SK-N-MC (cell line): Measurements from ENCODE around the gene KCNG1.

Source experiments
- DNase-seq: peaks from one replicate; pipeline ENCODE4 v3.0.0-alpha.2; 2011; ENCODE audit warnings: low read depth, low spot score
- H3K27ac ChIP-seq: fragments of 200-600 bp; sonication (generic); 2 replicates; pipeline ENCODE4 v1.5.1; 2016; ENCODE audit warnings: mixed run types
- H3K36me3 ChIP-seq: fragments of 200-600 bp; sonication (generic); 2 replicates; pipeline ENCODE4 v1.6.1; 2017; ENCODE audit warnings: antibody characterized with exemption, low read length, mixed read lengths; ENCODE audit not compliant: insufficient read depth
- H3K4me3 ChIP-seq: fragments of 200-600 bp; sonication (generic); 2 replicates; pipeline ENCODE4 v1.5.1; 2016
- H3K9ac ChIP-seq: fragments of 200-600 bp; sonication (generic); 2 replicates; pipeline ENCODE4 v1.8.0; 2017; ENCODE audit warnings: mixed run types, mixed read lengths; ENCODE audit not compliant: insufficient read length
- H3K9me3 ChIP-seq: fragments of 200-600 bp; sonication (generic); 2 replicates; pipeline ENCODE4 v1.6.1; 2017; ENCODE audit warnings: low read depth, mild to moderate bottlenecking, antibody characterized with exemption, low read length, moderate library complexity, mixed read lengths
- EZH2 ChIP-seq: fragments of 200-600 bp; sonication (generic); IDR thresholded peaks from one replicate; pipeline ENCODE4 v1.6.1; 2017; ENCODE audit warnings: antibody characterized with exemption
- FOXP2 ChIP-seq: optimal IDR thresholded peaks from 2 replicates; pipeline ENCODE3; 2011; ENCODE audit warnings: mild to moderate bottlenecking, moderate library complexity; ENCODE audit not compliant: insufficient read depth; ENCODE audit errors: extremely low read length, control extremely low read depth
- POLR2AphosphoS5 ChIP-seq: IDR thresholded peaks from 2 replicates; pipeline ENCODE4 v1.6.1; 2012; ENCODE audit warnings: mild to moderate bottlenecking, low read depth, low read length, borderline replicate concordance

The KCNG1 gene

GRCh38 chr20:51010932-51011331, 12.0 kb downstream of the KCNG1 start:
- Histone ChIP-seq H3K9me3 (no peaks in the 10 kb centered on the region), H3K9ac (no peak overlapping the region), H3K36me3 (no peaks in the 10 kb centered on the region), H3K4me3 (no peak overlapping the region), H3K27ac (no peak overlapping the region)
- no peak for TF ChIP-seq FOXP2
- no peak for DNase-seq

- Histone ChIP-seq H3K9me3 (no peaks in the 10 kb centered on the region), H3K4me3 (no peak overlapping the region), H3K27ac (no peak overlapping the region), H3K9ac (no peak overlapping the region), H3K36me3 (no peaks in the 10 kb centered on the region)
- TF ChIP-seq POLR2AphosphoS5 (no peak), FOXP2 (no peak), EZH2 (no peak)
- no peak for DNase-seq
Observed at GRCh38 chr20:51010043-51010365, 12.9 kb downstream of the KCNG1 start.

GRCh38 chr20:51009303-51010042, 13.4 kb downstream of the KCNG1 start:
- no peaks in the 10 kb centered on the region for H3K36me3 ChIP-seq
- H3K9ac ChIP-seq = no peak overlapping the region
- no peak for DNase-seq
- H3K9me3 ChIP-seq = no peaks in the 10 kb centered on the region
- H3K27ac ChIP-seq = no peak overlapping the region
- TF ChIP-seq POLR2AphosphoS5 (no peak), FOXP2 (no peak), EZH2 (no peak)
- no peak overlapping the region for H3K4me3 ChIP-seq

GRCh38 chr20:51008718-51009117, 14.2 kb downstream of the KCNG1 start:
- TF ChIP-seq EZH2 (no peak), POLR2AphosphoS5 (no peak), FOXP2 (no peak)
- Histone ChIP-seq H3K36me3 (no peaks in the 10 kb centered on the region; the same call in 1 of the 2 replicates), H3K27ac (no peak overlapping the region), H3K9me3 (no peaks in the 10 kb centered on the region), H3K9ac (no peak overlapping the region), H3K4me3 (no peak overlapping the region)
- no peak for DNase-seq

- TF ChIP-seq EZH2 (no peak), POLR2AphosphoS5 (no peak), FOXP2 (no peak)
- Histone ChIP-seq H3K9me3 (no peaks in the 10 kb centered on the region), H3K9ac (no peak overlapping the region), H3K36me3 (no peaks in the 10 kb centered on the region; the same call in 1 of the 2 replicates), H3K4me3 (no peak overlapping the region), H3K27ac (no peak overlapping the region)
- no peak for DNase-seq
Observed at GRCh38 chr20:51005214-51005613, 17.7 kb downstream of the KCNG1 start.

GRCh38 chr20:51004781-51005180, 18.1 kb downstream of the KCNG1 start:
- H3K9ac ChIP-seq = no peak overlapping the region
- H3K27ac ChIP-seq = no peak overlapping the region
- DNase-seq = no peak
- TF ChIP-seq POLR2AphosphoS5 (no peak), EZH2 (no peak), FOXP2 (no peak)
- no peaks in the 10 kb centered on the region; the same call in 1 of the 2 replicates for H3K36me3 ChIP-seq
- H3K4me3 ChIP-seq = no peak overlapping the region
- no peaks in the 10 kb centered on the region for H3K9me3 ChIP-seq

GRCh38 chr20:51004305-51004727, 18.6 kb downstream of the KCNG1 start:
- Histone ChIP-seq H3K9ac (no peak overlapping the region), H3K36me3 (no peaks in the 10 kb centered on the region; the same call in 1 of the 2 replicates), H3K9me3 (no peaks in the 10 kb centered on the region), H3K27ac (no peak overlapping the region), H3K4me3 (no peak overlapping the region)
- no peak for DNase-seq
- TF ChIP-seq FOXP2 = no peak
- no peak for TF ChIP-seq POLR2AphosphoS5
- no peak for TF ChIP-seq EZH2

GRCh38 chr20:51003753-51004152, 19.2 kb downstream of the KCNG1 start:
- Histone ChIP-seq H3K36me3 (no peaks in the 10 kb centered on the region; the same call in 1 of the 2 replicates), H3K9ac (no peak overlapping the region), H3K9me3 (no peaks in the 10 kb centered on the region), H3K27ac (no peak overlapping the region), H3K4me3 (no peak overlapping the region)
- no peak for DNase-seq
- no peak for TF ChIP-seq EZH2
- no peak for TF ChIP-seq POLR2AphosphoS5
- no peak for TF ChIP-seq FOXP2

- no peaks in the 10 kb centered on the region; the same call in 1 of the 2 replicates for H3K36me3 ChIP-seq
- H3K4me3 ChIP-seq = no peak overlapping the region
- no peaks in the 10 kb centered on the region for H3K9me3 ChIP-seq
- no peak overlapping the region for H3K9ac ChIP-seq
- H3K27ac ChIP-seq = no peak overlapping the region
- no peak for DNase-seq
- TF ChIP-seq FOXP2 (no peak), EZH2 (no peak), POLR2AphosphoS5 (no peak)
Observed at GRCh38 chr20:51002633-51003032, 20.3 kb downstream of the KCNG1 start.
